A673 (cell line): Measurements from ENCODE around the gene COX6A2.

Source experiments
- CTCF ChIP-seq: fragments of 300-800, 200-600 bp; sonication (generic); conservative IDR thresholded peaks from 2 replicates; pipeline ENCODE4 v1.5.1; 2017; ENCODE audit warnings: low read depth, mild to moderate bottlenecking, antibody characterized with exemption, low read length, moderate library complexity, mixed read lengths
- EZH2 ChIP-seq: fragments of 200-600 bp; sonication (generic); IDR thresholded peaks from 2 replicates; pipeline ENCODE4 v1.6.1; 2017; ENCODE audit warnings: borderline replicate concordance, low read depth, mild to moderate bottlenecking, mixed read lengths, antibody characterized with exemption, low read length; ENCODE audit not compliant: poor library complexity, severe bottlenecking

GRCh38 chr16:31428279-31428597, at the start of gene COX6A2:
- no peak for TF ChIP-seq CTCF
- no peak for TF ChIP-seq EZH2
